ENCODE results near the gene GADD45B. TPM values are rescaled to one million over a fixed set of nuclear protein-coding genes. Genes with fewer than 3 reads are reported as not detected.

Gene GADD45B
- total RNA-seq, 1 donor from 2014 or later = 291 TPM

DNA sequence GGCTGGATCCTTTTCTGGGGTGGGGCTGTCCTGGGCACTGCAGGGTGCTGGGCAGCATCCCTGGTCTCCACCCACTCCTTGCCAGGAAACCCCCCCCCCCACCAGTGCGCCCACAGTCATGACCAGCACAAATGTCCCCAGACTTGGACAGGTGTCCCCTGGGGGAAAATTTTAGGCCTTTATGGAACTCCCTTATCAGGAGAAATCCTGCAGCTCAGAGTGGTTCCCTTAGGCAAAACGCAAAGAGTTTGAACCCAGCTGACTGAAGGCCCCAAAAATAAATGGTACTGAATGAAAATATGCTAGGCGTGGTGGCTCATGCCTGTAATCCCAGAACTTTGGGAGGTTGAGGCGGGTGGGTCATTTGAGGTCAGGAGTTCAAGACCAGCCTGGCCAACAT is 51.8 kb downstream of the GADD45B start:
- peaks cover 13% of the 10 kb centered on the region for H3K4me1 Mint-ChIP-seq
- H3K36me3 Mint-ChIP-seq (ENCODE audit: low read depth) = peaks cover 25% of the 10 kb centered on the region
- H3K4me3 Mint-ChIP-seq = no peak overlapping the region
- ChIA-PET CTCF (no interaction called here), POLR2A (no interaction called here)
- no peak for ATAC-seq (ENCODE audit: low read depth)
- DNase-seq = no peak
- peaks cover 2% of the 10 kb centered on the region for H3K9me3 Mint-ChIP-seq
- TF ChIP-seq CTCF (IDR thresholded peaks at IDR 0.05) = no peak
- intact Hi-C loops (cut with micrococcal nuclease) = no loop called here
- no peaks in the 10 kb centered on the region for H3K27me3 Mint-ChIP-seq
- H3K27ac Mint-ChIP-seq = peak overlapping the region; percentile 18

Other genes with a start within 250 kb of the GADD45B start
- gene PLEKHJ1, start 239.8 kb upstream of the GADD45B start, total RNA-seq = 74.4 and 74.9 TPM in 2 replicates
- gene SF3A2, start 239.3 kb upstream of the GADD45B start, total RNA-seq = 107 and 117 TPM in 2 replicates
- gene AMH, start 226.8 kb upstream of the GADD45B start, total RNA-seq = 2.8 and 4.8 TPM in 2 replicates
- gene JSRP1, start 219.7 kb upstream of the GADD45B start, total RNA-seq = 0.31 and 0.54 TPM in 2 replicates
- 0.09 TPM in 1 of 2 replicates, not detected in the other for gene PEAK3, start 194.0 kb upstream of the GADD45B start, total RNA-seq
- gene LINGO3, start 168.0 kb upstream of the GADD45B start, total RNA-seq = 0.88 and 1.4 TPM in 2 replicates
- gene LSM7, start 147.5 kb upstream of the GADD45B start, total RNA-seq = 149 and 152 TPM in 2 replicates
- 112 and 142 TPM in 2 replicates for gene SPPL2B, start 147.4 kb upstream of the GADD45B start, total RNA-seq
- not detected in 2 replicates for gene TMPRSS9, start 115.9 kb upstream of the GADD45B start, total RNA-seq
- gene TIMM13, start 48.5 kb upstream of the GADD45B start, total RNA-seq = 63.9 and 65.3 TPM in 2 replicates
- 36.4 and 39.2 TPM in 2 replicates for gene LMNB2, start 19.2 kb upstream of the GADD45B start, total RNA-seq
- 34.8 and 35.4 TPM in 2 replicates for gene GNG7, start 226.6 kb downstream of the GADD45B start, total RNA-seq
- gene DIRAS1, start 245.2 kb downstream of the GADD45B start, total RNA-seq = 6.4 and 7.7 TPM in 2 replicates